ENCODE results near the gene MTERF4.
"Not testable (repeated sequence)": the region's sequence is repeated elsewhere in the genome, so short reads cannot be mapped to it uniquely, and the experiment has no call there.

Gene MTERF4

GRCh38 chr2:241094924-241095420, 7.1 kb downstream of the MTERF4 start:
- no peak overlapping the region for H2BK12ac ChIP-seq (ENCODE audit: low read length in 2 of 2)
- H3K9ac ChIP-seq (ENCODE audit: low read length): no peak overlapping the region
- H3K23ac ChIP-seq (ENCODE audit: low read length in 2 of 2): no peak overlapping the region
- H3K4ac ChIP-seq (ENCODE audit: low read depth in 1 of 2, low read length in 2 of 2): no peak overlapping the region
- no peak overlapping the region for H4K8ac ChIP-seq (ENCODE audit: low read length)
- H3K9me3 ChIP-seq (ENCODE audit: control insufficient read depth, low read length): no peaks in the 10 kb centered on the region
- no peak overlapping the region for H3K18ac ChIP-seq (ENCODE audit: low read depth in 1 of 2, low read length in 2 of 2)
- H3K14ac ChIP-seq (ENCODE audit: low read length in 2 of 2): no peak overlapping the region
- no peak overlapping the region for H4K91ac ChIP-seq (ENCODE audit: low read length)
- no peak overlapping the region for H3K4me3 ChIP-seq (ENCODE audit: insufficient read depth in 1 of 2, low read depth in 1 of 2, low read length in 2 of 2)
- no peak for DNase-seq
- H2BK120ac ChIP-seq (ENCODE audit: low read depth, low read length): no peak overlapping the region
- H3K36me3 ChIP-seq (ENCODE audit: control insufficient read depth in 1 of 2, insufficient read depth in 2 of 2, low read depth in 1 of 2, low read length in 2 of 2): peaks cover 43 to 93% of the 10 kb centered on the region in 2 experiments
- no peaks in the 10 kb centered on the region for H3K27me3 ChIP-seq (ENCODE audit: control insufficient read depth in 1 of 2, insufficient read depth in 1 of 2, low read length in 2 of 2)
- H3K79me1 ChIP-seq (replicated peaks; ENCODE audit: low read length, poor library complexity, severe bottlenecking): peaks cover 53% of the 10 kb centered on the region
- no peak overlapping the region for H2BK5ac ChIP-seq (ENCODE audit: low read depth, low read length, poor library complexity, severe bottlenecking)
- no peak overlapping the region for H2AK5ac ChIP-seq (ENCODE audit: low read length, severe bottlenecking)
- no peak overlapping the region for H3K4me2 ChIP-seq (ENCODE audit: low read length, poor library complexity, severe bottlenecking)
- 94% methylated on average over 5 of the region's 6 CpGs for WGBS
- H2AFZ ChIP-seq (ENCODE audit: low read depth, low read length): no peak overlapping the region
- H3K27ac ChIP-seq (ENCODE audit: low read length, poor library complexity, severe bottlenecking): no peak overlapping the region
- H3K4me1 ChIP-seq (ENCODE audit: control insufficient read depth, insufficient read depth, low read depth, low read length): peaks cover 10% of the 10 kb centered on the region
- H2BK15ac ChIP-seq (ENCODE audit: low read depth, poor library complexity, severe bottlenecking): no peak overlapping the region

- Histone ChIP-seq H3K9me3 (ENCODE audit: control insufficient read depth, low read length) (no peaks in the 10 kb centered on the region), H3K9ac (ENCODE audit: low read length) (no peak overlapping the region)
- 94% methylated on average over 7 of the region's 7 CpGs for WGBS
Measured at GRCh38 chr2:241094172-241094571, 7.9 kb downstream of the MTERF4 start.

GRCh38 chr2:241093133-241093781, 8.8 kb downstream of the MTERF4 start:
- H3K14ac ChIP-seq (ENCODE audit: low read length in 2 of 2); H3K27me3 ChIP-seq (ENCODE audit: control insufficient read depth in 1 of 2, insufficient read depth in 1 of 2, low read length in 2 of 2); H2AK5ac ChIP-seq (ENCODE audit: low read length, severe bottlenecking); H2BK15ac ChIP-seq (ENCODE audit: low read depth, poor library complexity, severe bottlenecking); H2AFZ ChIP-seq (ENCODE audit: low read depth, low read length); H3K4ac ChIP-seq (ENCODE audit: low read depth in 1 of 2, low read length in 2 of 2); H2BK5ac ChIP-seq (ENCODE audit: low read depth, low read length, poor library complexity, severe bottlenecking); H3K4me2 ChIP-seq (ENCODE audit: low read length, poor library complexity, severe bottlenecking); DNase-seq; H4K91ac ChIP-seq (ENCODE audit: low read length); H3K9me3 ChIP-seq (ENCODE audit: control insufficient read depth, low read length); H3K18ac ChIP-seq (ENCODE audit: low read depth in 1 of 2, low read length in 2 of 2); H3K4me3 ChIP-seq (ENCODE audit: insufficient read depth in 1 of 2, low read depth in 1 of 2, low read length in 2 of 2); H3K27ac ChIP-seq (ENCODE audit: low read length, poor library complexity, severe bottlenecking); H4K8ac ChIP-seq (ENCODE audit: low read length); H3K23ac ChIP-seq (ENCODE audit: low read length in 2 of 2); H2BK120ac ChIP-seq (ENCODE audit: low read depth, low read length); H2BK12ac ChIP-seq (ENCODE audit: low read length in 2 of 2): not testable (repeated sequence)
- H3K79me1 ChIP-seq (replicated peaks; ENCODE audit: low read length, poor library complexity, severe bottlenecking): peaks cover 41% of the 10 kb centered on the region
- H3K4me1 ChIP-seq (ENCODE audit: control insufficient read depth, insufficient read depth, low read depth, low read length): peaks cover 12% of the 10 kb centered on the region
- 95% methylated on average over 10 of the region's 10 CpGs for WGBS
- H3K9ac ChIP-seq (ENCODE audit: low read length): peak overlapping the region; percentile 9
- peaks cover 41 to 97% of the 10 kb centered on the region in 2 experiments for H3K36me3 ChIP-seq (ENCODE audit: control insufficient read depth in 1 of 2, insufficient read depth in 2 of 2, low read depth in 1 of 2, low read length in 2 of 2)

More at GRCh38 chr2:241094172-241094571, 7.9 kb downstream of the MTERF4 start:
- H3K4me2 ChIP-seq (ENCODE audit: low read length, poor library complexity, severe bottlenecking): no peak overlapping the region
- H3K79me1 ChIP-seq (replicated peaks; ENCODE audit: low read length, poor library complexity, severe bottlenecking): peaks cover 46% of the 10 kb centered on the region
- H3K23ac ChIP-seq (ENCODE audit: low read length in 2 of 2): no peak overlapping the region
- no peak overlapping the region for H4K8ac ChIP-seq (ENCODE audit: low read length)
- H3K18ac ChIP-seq (ENCODE audit: low read depth in 1 of 2, low read length in 2 of 2): no peak overlapping the region
- H2BK12ac ChIP-seq (ENCODE audit: low read length in 2 of 2): no peak overlapping the region
- no peak overlapping the region for H2BK5ac ChIP-seq (ENCODE audit: low read depth, low read length, poor library complexity, severe bottlenecking)
- no peak overlapping the region for H3K4ac ChIP-seq (ENCODE audit: low read depth in 1 of 2, low read length in 2 of 2)
- no peak overlapping the region for H2BK15ac ChIP-seq (ENCODE audit: low read depth, poor library complexity, severe bottlenecking)
- DNase-seq: no peak
- no peak overlapping the region for H3K4me3 ChIP-seq (ENCODE audit: insufficient read depth in 1 of 2, low read depth in 1 of 2, low read length in 2 of 2)
- no peak overlapping the region for H2AFZ ChIP-seq (ENCODE audit: low read depth, low read length)
- no peak overlapping the region for H4K91ac ChIP-seq (ENCODE audit: low read length)
- H3K4me1 ChIP-seq (ENCODE audit: control insufficient read depth, insufficient read depth, low read depth, low read length): peaks cover 10% of the 10 kb centered on the region
- H3K27ac ChIP-seq (ENCODE audit: low read length, poor library complexity, severe bottlenecking): no peak overlapping the region
- H3K27me3 ChIP-seq (ENCODE audit: control insufficient read depth in 1 of 2, insufficient read depth in 1 of 2, low read length in 2 of 2): no peaks in the 10 kb centered on the region
- H3K36me3 ChIP-seq (ENCODE audit: control insufficient read depth in 1 of 2, insufficient read depth in 2 of 2, low read depth in 1 of 2, low read length in 2 of 2): peaks cover 44 to 93% of the 10 kb centered on the region in 2 experiments
- H3K14ac ChIP-seq (ENCODE audit: low read length in 2 of 2): no peak overlapping the region
- H2AK5ac ChIP-seq (ENCODE audit: low read length, severe bottlenecking): no peak overlapping the region
- no peak overlapping the region for H2BK120ac ChIP-seq (ENCODE audit: low read depth, low read length)

GRCh38 chr2:241092677-241093076, 9.4 kb downstream of the MTERF4 start:
- Histone ChIP-seq H2BK5ac (ENCODE audit: low read depth, low read length, poor library complexity, severe bottlenecking) (no peak overlapping the region), H3K4me1 (ENCODE audit: control insufficient read depth, insufficient read depth, low read depth, low read length) (peaks cover 15% of the 10 kb centered on the region), H3K27ac (ENCODE audit: low read length, poor library complexity, severe bottlenecking) (no peak overlapping the region), H3K4ac (ENCODE audit: low read depth in 1 of 2, low read length in 2 of 2) (no peak overlapping the region), H3K36me3 (ENCODE audit: control insufficient read depth in 1 of 2, insufficient read depth in 2 of 2, low read depth in 1 of 2, low read length in 2 of 2) (peaks cover 41 to 99% of the 10 kb centered on the region in 2 experiments), H3K79me1 (replicated peaks; ENCODE audit: low read length, poor library complexity, severe bottlenecking) (peaks cover 40% of the 10 kb centered on the region), H3K14ac (ENCODE audit: low read length in 2 of 2) (no peak overlapping the region), H3K18ac (ENCODE audit: low read depth in 1 of 2, low read length in 2 of 2) (no peak overlapping the region), H3K27me3 (ENCODE audit: control insufficient read depth in 1 of 2, insufficient read depth in 1 of 2, low read length in 2 of 2) (no peaks in the 10 kb centered on the region), H3K23ac (ENCODE audit: low read length in 2 of 2) (no peak overlapping the region), H2AFZ (ENCODE audit: low read depth, low read length) (no peak overlapping the region), H2BK120ac (ENCODE audit: low read depth, low read length) (no peak overlapping the region), H2AK5ac (ENCODE audit: low read length, severe bottlenecking) (no peak overlapping the region), H4K91ac (ENCODE audit: low read length) (no peak overlapping the region), H3K9ac (ENCODE audit: low read length) (peak overlapping the region; percentile 9), H4K8ac (ENCODE audit: low read length) (no peak overlapping the region), H3K4me3 (ENCODE audit: insufficient read depth in 1 of 2, low read depth in 1 of 2, low read length in 2 of 2) (no peak overlapping the region), H2BK12ac (ENCODE audit: low read length in 2 of 2) (no peak overlapping the region), H3K9me3 (ENCODE audit: control insufficient read depth, low read length) (no peaks in the 10 kb centered on the region), H2BK15ac (ENCODE audit: low read depth, poor library complexity, severe bottlenecking) (no peak overlapping the region), H3K4me2 (ENCODE audit: low read length, poor library complexity, severe bottlenecking) (no peak overlapping the region)
- DNase-seq: no peak
- 91% methylated on average over 6 of the region's 8 CpGs for WGBS

All from mesenchymal stem cell (in vitro differentiated cells and primary cell).